ENCODE results near the gene RAMP1. TPM values are rescaled to one million over a fixed set of nuclear protein-coding genes. Genes with fewer than 3 reads are reported as not detected.

RAMP1 gene
- total and polyA plus RNA-seq, 9 of the 15 experiments (the other 6 are each of a cell fraction or from before 2014, with no cell fraction given) = 0.72 to 0.77 TPM; not detected in 7

GRCh38 chr2:237895544-237896506, 36.4 kb downstream of the RAMP1 start (continued):
- TF ChIP-seq VEZF1 (CRISPR knock-in tag; IDR thresholded peaks at IDR 0.05) (no peak), SMARCC2 (IDR thresholded peaks at IDR 0.05; ENCODE audit: low read depth) (no peak), POU5F1 (IDR thresholded peaks at IDR 0.05; ENCODE audit: borderline replicate concordance, low read depth, low read length, partially characterized antibody) (no peak), HLTF (IDR thresholded peaks at IDR 0.05) (no peak), ZZZ3 (IDR thresholded peaks at IDR 0.05) (no peak), KDM5B (IDR thresholded peaks at IDR 0.05; ENCODE audit: insufficient replicate concordance, low read depth, low read length) (no peak), KDM2B (CRISPR knock-in tag; IDR thresholded peaks at IDR 0.05) (no peak)

- no peaks in the 10 kb centered on the region for H3K9me1 ChIP-seq (ENCODE audit: control insufficient read depth, insufficient read depth, low read length)
- 19% methylated on average over 3 of the region's 7 CpGs for WGBS (ENCODE audit: insufficient coverage, low coverage, missing lambda C conversion rate)
- intact Hi-C loops (cut with micrococcal nuclease) (no loop called here), in situ Hi-C loops (cut with MboI) (no loop called here)
- no peaks in the 10 kb centered on the region for H3K36me3 ChIP-seq (ENCODE audit: control insufficient read depth, insufficient read depth, low read length)
- ChIA-PET POLR2A (no interaction called here), CTCF (ENCODE audit: low intra/inter-chr PET ratio) (no interaction called here)
- BruUV-seq (replicated peaks) = no TSS peak
- no peak overlapping the region for H3K9ac ChIP-seq (ENCODE audit: insufficient read depth in 1 of 2, low read depth in 2 of 2, low read length in 2 of 2)
- FAIRE-seq (no peak), ATAC-seq (no peak), DNase-seq (ENCODE audit: extremely low read depth in 1 of 4, low spot score in 3 of 4) (no peak)
- no peaks in the 10 kb centered on the region for H3K27me3 ChIP-seq (ENCODE audit: control insufficient read depth in 2 of 2, insufficient read depth in 2 of 2, low read length in 2 of 2)
- no peaks in the 10 kb centered on the region for H3K9me3 ChIP-seq (replicated peaks; ENCODE audit: control insufficient read depth, insufficient read depth, low read depth, low read length)
- H4K20me1 ChIP-seq (replicated peaks; ENCODE audit: control insufficient read depth, insufficient read depth, low read length) = no peaks in the 10 kb centered on the region; the same call in 1 of the 2 replicates
- no peak overlapping the region for H2AFZ ChIP-seq (ENCODE audit: low read depth, low read length)
- no peak overlapping the region for H3K4me2 ChIP-seq (ENCODE audit: insufficient read depth, low read length)
- H3K27ac ChIP-seq (ENCODE audit: extremely low read depth, low read depth, low read length) = no peak overlapping the region
- H3K4me3 ChIP-seq = no peak overlapping the region
- no peaks in the 10 kb centered on the region for H3K79me2 ChIP-seq (ENCODE audit: control insufficient read depth, insufficient read depth, low read length)
- H3K4me1 ChIP-seq (replicated peaks in 1 of 2; ENCODE audit: control insufficient read depth in 2 of 2, insufficient read depth in 2 of 2, low read length in 2 of 2) = peaks cover 3 to 14% of the 10 kb centered on the region in 2 experiments; a peak in 3 of 5 replicates
- TF ChIP-seq MEF2D (tag; conservative IDR thresholded peaks at IDR 0.05; ENCODE audit: low read depth) = no peak
- TF ChIP-seq C11orf30 (IDR thresholded peaks at IDR 0.05; ENCODE audit: low read depth) = no peak
- TF ChIP-seq TRIM28 (IDR thresholded peaks at IDR 0.05) = no peak
- TF ChIP-seq NFYB (IDR thresholded peaks at IDR 0.05; ENCODE audit: extremely low read depth, insufficient read length) = no peak
- TF ChIP-seq ZNF124 (CRISPR knock-in tag; IDR thresholded peaks at IDR 0.05) = no peak
- TF ChIP-seq TGIF2 (CRISPR knock-in tag; IDR thresholded peaks at IDR 0.05) = no peak
- TF ChIP-seq RBM14 (IDR thresholded peaks at IDR 0.05; ENCODE audit: borderline replicate concordance, insufficient read depth, low read depth, low read length) = no peak
- no peak for TF ChIP-seq THAP7 (CRISPR knock-in tag; IDR thresholded peaks at IDR 0.05)
- TF ChIP-seq POLR2AphosphoS5 (IDR thresholded peaks at IDR 0.05; ENCODE audit: control insufficient read depth, insufficient read depth, low read depth, low read length) = no peak
- no peak for TF ChIP-seq RBM34 (IDR thresholded peaks at IDR 0.05; ENCODE audit: borderline replicate concordance, insufficient read depth, low read length)
- no peak for TF ChIP-seq ZFP1 (CRISPR knock-in tag; IDR thresholded peaks at IDR 0.05)
- TF ChIP-seq NONO (IDR thresholded peaks at IDR 0.05; ENCODE audit: low read depth in 2 of 2, low read length in 1 of 2) = no peak
- no peak for TF ChIP-seq ZNF41 (CRISPR knock-in tag; conservative IDR thresholded peaks at IDR 0.05)
Observed at GRCh38 chr2:237896507-237896892, 37.1 kb downstream of the RAMP1 start.
